GM10266 (cell line): ENCODE results near the gene NUDT12.

Experiments
- DNase-seq: peaks from one replicate; pipeline ENCODE4 v3.0.0; 2012; ENCODE audit errors: extremely low spot score
- TF ChIP-seq, protein P1 (sequence below): IDR thresholded peaks from 2 replicates; pipeline ENCODE4 v1.5.1; 2012; ENCODE audit warnings: mild to moderate bottlenecking, low read depth; ENCODE audit not compliant: control insufficient read depth, insufficient read depth; ENCODE audit errors: missing control alignments

Gene NUDT12

DNA sequence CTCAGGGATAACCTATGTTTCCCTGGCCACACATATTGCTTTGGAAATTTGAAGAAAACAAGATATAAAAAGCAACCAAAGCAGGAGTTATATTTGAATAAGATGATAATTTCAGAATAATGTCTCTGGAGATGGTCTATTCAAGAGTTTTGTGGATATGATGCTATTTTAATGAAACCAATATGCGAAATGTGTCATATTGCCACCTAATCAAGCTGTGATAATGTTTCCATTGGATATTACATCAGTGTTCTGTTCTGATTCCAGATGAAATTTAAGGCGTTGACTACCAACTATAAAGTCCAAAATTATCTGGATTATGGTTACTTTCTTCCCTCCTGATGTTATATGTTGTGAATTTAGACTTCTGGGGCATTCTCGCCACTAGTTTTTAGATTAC lies 27.6 kb upstream of the NUDT12 start:
- TF ChIP-seq, protein P1, sequence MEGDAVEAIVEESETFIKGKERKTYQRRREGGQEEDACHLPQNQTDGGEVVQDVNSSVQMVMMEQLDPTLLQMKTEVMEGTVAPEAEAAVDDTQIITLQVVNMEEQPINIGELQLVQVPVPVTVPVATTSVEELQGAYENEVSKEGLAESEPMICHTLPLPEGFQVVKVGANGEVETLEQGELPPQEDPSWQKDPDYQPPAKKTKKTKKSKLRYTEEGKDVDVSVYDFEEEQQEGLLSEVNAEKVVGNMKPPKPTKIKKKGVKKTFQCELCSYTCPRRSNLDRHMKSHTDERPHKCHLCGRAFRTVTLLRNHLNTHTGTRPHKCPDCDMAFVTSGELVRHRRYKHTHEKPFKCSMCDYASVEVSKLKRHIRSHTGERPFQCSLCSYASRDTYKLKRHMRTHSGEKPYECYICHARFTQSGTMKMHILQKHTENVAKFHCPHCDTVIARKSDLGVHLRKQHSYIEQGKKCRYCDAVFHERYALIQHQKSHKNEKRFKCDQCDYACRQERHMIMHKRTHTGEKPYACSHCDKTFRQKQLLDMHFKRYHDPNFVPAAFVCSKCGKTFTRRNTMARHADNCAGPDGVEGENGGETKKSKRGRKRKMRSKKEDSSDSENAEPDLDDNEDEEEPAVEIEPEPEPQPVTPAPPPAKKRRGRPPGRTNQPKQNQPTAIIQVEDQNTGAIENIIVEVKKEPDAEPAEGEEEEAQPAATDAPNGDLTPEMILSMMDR, result no peak

DNA sequence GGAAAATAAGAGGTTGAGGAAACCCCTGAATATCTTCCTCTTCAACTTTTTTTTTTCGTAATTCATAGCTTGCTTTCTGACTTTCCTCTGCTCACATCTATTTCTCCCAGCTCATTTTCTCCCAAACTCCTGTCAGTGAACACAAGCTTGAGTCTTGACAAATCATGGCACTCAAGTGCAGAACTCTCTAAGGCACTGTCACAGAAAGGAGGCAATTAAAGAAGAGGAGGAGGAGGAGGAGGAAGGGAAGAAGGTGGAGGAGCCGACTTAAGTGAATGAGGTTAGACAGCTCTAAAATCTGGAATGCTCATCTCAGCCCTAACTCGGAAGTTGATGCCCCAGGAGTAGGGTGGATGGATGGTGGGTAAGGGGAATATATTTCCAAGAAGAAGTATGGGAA lies 27.2 kb upstream of the NUDT12 start:
- DNase-seq, result no peak
- TF ChIP-seq, protein P1, result no peak

More for the DNA sequence above, 27.6 kb upstream of the NUDT12 start:
- no peak for DNase-seq

DNA sequence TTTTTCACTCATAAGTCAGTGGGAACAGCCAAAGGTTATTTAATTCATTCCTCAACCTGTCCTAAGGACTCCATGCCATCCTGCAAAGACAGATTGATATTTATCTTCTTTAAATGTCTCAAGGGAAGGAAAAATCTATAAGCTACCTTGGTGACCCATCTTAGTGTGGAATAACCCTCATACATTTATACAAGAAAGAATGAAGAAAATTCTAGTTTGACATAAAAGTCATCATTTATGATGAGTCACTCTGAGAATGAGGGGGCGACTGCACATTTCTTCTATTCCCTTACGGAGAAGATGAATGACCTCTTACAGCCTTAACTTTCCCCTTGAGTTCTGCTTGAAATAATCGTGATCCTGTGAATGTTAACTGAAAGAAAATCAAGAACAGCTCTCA lies 26.8 kb upstream of the NUDT12 start:
- TF ChIP-seq, protein P1, result no peak
- DNase-seq, result no peak

DNA sequence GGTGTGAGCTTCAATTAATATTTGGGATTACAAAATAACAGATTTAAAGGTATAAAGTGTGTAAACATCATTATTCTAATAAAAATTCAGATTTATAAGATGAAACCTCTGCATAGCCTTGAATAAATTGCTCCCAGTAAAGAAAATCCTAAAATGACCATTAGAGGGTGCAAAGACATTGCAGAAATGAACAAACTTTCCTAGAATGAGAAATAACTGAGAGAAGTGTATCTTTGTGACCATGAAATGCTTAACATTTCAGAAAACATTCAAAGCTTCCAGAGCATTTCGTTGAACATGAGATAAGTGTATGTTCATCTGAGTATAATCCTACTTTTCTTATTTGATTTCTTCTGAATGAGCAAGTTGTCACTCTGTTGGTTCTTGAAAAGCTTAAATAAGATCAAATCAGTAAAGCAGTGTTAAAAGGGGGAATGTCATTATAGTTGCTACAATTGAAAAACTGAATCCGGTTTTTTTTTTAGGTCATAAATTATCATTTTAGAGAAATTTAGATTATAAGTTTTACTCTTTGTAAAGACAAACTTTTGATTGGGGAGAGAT lies 24.7 kb upstream of the NUDT12 start:
- DNase-seq, result no peak

DNA sequence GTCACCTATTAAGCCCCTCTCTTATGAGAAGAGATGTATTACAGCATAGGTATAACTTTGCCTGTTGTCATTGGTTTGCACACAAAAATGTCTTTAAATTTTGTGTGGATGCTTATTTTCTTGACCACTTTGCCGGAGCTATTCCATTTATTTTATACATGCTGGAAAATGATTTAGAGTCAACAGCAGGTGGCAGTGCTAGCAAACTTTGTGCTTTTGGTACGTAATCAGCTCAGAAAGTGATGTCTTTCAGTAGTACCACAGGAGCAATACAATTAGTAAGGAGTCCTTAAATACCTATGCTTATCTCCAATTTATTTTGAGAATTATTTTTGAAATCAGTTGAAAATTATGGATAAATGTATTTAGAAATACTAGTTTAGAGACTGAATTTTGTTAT lies 19.8 kb upstream of the NUDT12 start:
- TF ChIP-seq, protein P1, result peak; percentile 45
- DNase-seq, result peak; percentile 13

More for the DNA sequence above, 24.7 kb upstream of the NUDT12 start:
- TF ChIP-seq, protein P1, result peak; percentile 40

DNA sequence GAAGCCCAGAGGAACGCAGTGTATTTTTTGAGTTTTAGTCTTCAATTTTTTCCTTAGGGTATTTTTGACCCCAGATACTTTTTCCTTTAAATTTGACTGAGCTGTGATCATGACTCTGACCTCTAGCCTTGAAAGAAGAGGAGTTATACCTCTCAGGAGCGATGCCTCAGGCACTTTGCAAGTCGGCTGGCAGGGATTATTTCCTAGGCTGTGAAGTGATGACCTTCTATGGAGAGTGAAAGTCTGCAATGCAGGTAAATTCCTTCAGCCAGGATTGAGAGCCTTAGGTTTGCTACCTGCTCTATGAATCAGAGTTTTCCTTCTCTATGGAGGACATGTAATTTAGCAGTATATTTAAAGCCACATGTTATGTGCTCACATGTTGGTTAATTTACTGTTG lies 10.8 kb upstream of the NUDT12 start:
- no peak for DNase-seq
- TF ChIP-seq, protein P1, result no peak

DNA sequence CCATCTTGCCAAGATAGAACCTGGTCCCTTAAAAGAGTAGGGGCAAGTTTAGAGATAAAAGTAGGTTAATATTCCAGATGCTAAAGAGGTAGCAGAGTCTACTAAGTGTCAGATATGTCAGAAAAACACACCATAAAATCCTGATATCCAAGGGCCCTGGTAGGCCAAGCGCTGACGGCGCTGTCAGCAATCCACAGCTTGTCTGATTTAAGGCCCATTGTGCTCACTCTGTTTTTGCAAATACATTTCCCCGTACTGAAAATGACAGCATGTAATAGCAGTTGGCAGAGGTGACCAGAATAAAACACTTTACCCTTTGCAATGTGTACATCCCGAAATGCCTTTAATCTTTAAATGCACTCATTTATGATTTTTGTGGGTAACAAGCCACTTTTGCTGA lies 9.9 kb upstream of the NUDT12 start:
- no peak for DNase-seq
- TF ChIP-seq, protein P1, result no peak
